ENCODE results near the gene CDC42SE2.

CDC42SE2 gene

GRCh38 chr5:131224387-131225201 lies 39.3 kb upstream of the CDC42SE2 start:
- no peak for TF ChIP-seq EZH2phosphoT487 (IDR thresholded peaks at IDR 0.05; ENCODE audit: borderline replicate concordance)
- TF ChIP-seq CTCF (conservative IDR thresholded peaks at IDR 0.05; ENCODE audit: low read length): no peak
- Histone ChIP-seq H3K9me2 (replicated peaks; ENCODE audit: low read depth, low read length) (no peaks in the 10 kb centered on the region), H3K4me1 (ENCODE audit: insufficient read depth, low read length, poor library complexity, severe bottlenecking) (peaks cover 27% of the 10 kb centered on the region), H3K9ac (ENCODE audit: low read depth, low read length, poor library complexity, severe bottlenecking) (no peak overlapping the region), H3F3A (ENCODE audit: low read depth) (0 out of 2 replicates have a peak, but pooled peaks cover 3% of the 10 kb centered on the region), H3K9me3 (ENCODE audit: insufficient read depth, low read depth, low read length) (no peaks in the 10 kb centered on the region), H3K79me2 (ENCODE audit: insufficient read depth, low read length) (peaks cover 3% of the 10 kb centered on the region; the same call in 1 of the 2 replicates), H2AFZ (ENCODE audit: low read length) (no peak overlapping the region), H3K36me3 (ENCODE audit: insufficient read depth, low read length) (no peaks in the 10 kb centered on the region), H3K4me2 (ENCODE audit: low read depth, low read length, poor library complexity, severe bottlenecking) (peak overlapping the region; percentile 43), H3K4me3 (ENCODE audit: low read length, poor library complexity, severe bottlenecking) (peak overlapping the region; percentile 20), H4K20me1 (ENCODE audit: insufficient read depth, low read length, poor library complexity, severe bottlenecking) (no peaks in the 10 kb centered on the region), H3K27me3 (ENCODE audit: insufficient read depth, low read length, poor library complexity, severe bottlenecking) (no peaks in the 10 kb centered on the region)

GRCh38 chr5:131225282-131225974 lies 38.4 kb upstream of the CDC42SE2 start:
- Histone ChIP-seq H4K20me1 (ENCODE audit: insufficient read depth, low read length, poor library complexity, severe bottlenecking) (no peaks in the 10 kb centered on the region), H3K79me2 (ENCODE audit: insufficient read depth, low read length) (peaks cover 2% of the 10 kb centered on the region; the same call in 1 of the 2 replicates), H3K9ac (ENCODE audit: low read depth, low read length, poor library complexity, severe bottlenecking) (no peak overlapping the region), H3K4me1 (ENCODE audit: insufficient read depth, low read length, poor library complexity, severe bottlenecking) (peaks cover 32% of the 10 kb centered on the region), H3K9me3 (ENCODE audit: insufficient read depth, low read depth, low read length) (no peaks in the 10 kb centered on the region), H3K27me3 (ENCODE audit: insufficient read depth, low read length, poor library complexity, severe bottlenecking) (no peaks in the 10 kb centered on the region), H2AFZ (ENCODE audit: low read length) (no peak overlapping the region), H3K9me2 (replicated peaks; ENCODE audit: low read depth, low read length) (no peaks in the 10 kb centered on the region), H3K4me2 (ENCODE audit: low read depth, low read length, poor library complexity, severe bottlenecking) (no peak overlapping the region), H3F3A (ENCODE audit: low read depth) (0 out of 2 replicates have a peak, but pooled peaks cover 3% of the 10 kb centered on the region), H3K36me3 (ENCODE audit: insufficient read depth, low read length) (no peaks in the 10 kb centered on the region), H3K4me3 (ENCODE audit: low read length, poor library complexity, severe bottlenecking) (no peak overlapping the region)
- TF ChIP-seq EZH2phosphoT487 (IDR thresholded peaks at IDR 0.05; ENCODE audit: borderline replicate concordance): no peak
- TF ChIP-seq CTCF (conservative IDR thresholded peaks at IDR 0.05; ENCODE audit: low read length): no peak

- H4K20me1 ChIP-seq (ENCODE audit: insufficient read depth, low read length, poor library complexity, severe bottlenecking): no peaks in the 10 kb centered on the region
- peaks cover 32% of the 10 kb centered on the region for H3K4me1 ChIP-seq (ENCODE audit: insufficient read depth, low read length, poor library complexity, severe bottlenecking)
- TF ChIP-seq CTCF (conservative IDR thresholded peaks at IDR 0.05; ENCODE audit: low read length): no peak
- no peak for TF ChIP-seq EZH2phosphoT487 (IDR thresholded peaks at IDR 0.05; ENCODE audit: borderline replicate concordance)
- no peaks in the 10 kb centered on the region for H3K9me3 ChIP-seq (ENCODE audit: insufficient read depth, low read depth, low read length)
- H3K79me2 ChIP-seq (ENCODE audit: insufficient read depth, low read length): no peaks in the 10 kb centered on the region
- no peaks in the 10 kb centered on the region for H3K27me3 ChIP-seq (ENCODE audit: insufficient read depth, low read length, poor library complexity, severe bottlenecking)
- no peaks in the 10 kb centered on the region for H3K9me2 ChIP-seq (replicated peaks; ENCODE audit: low read depth, low read length)
- H3K4me2 ChIP-seq (ENCODE audit: low read depth, low read length, poor library complexity, severe bottlenecking): no peak overlapping the region
- no peak overlapping the region for H3K4me3 ChIP-seq (ENCODE audit: low read length, poor library complexity, severe bottlenecking)
- H3K36me3 ChIP-seq (ENCODE audit: insufficient read depth, low read length): no peaks in the 10 kb centered on the region
- H3F3A ChIP-seq (ENCODE audit: low read depth): 0 out of 2 replicates have a peak, but pooled peaks cover 3% of the 10 kb centered on the region
- H3K9ac ChIP-seq (ENCODE audit: low read depth, low read length, poor library complexity, severe bottlenecking): no peak overlapping the region
- H2AFZ ChIP-seq (ENCODE audit: low read length): no peak overlapping the region
Observed at GRCh38 chr5:131226899-131227298, 37.0 kb upstream of the CDC42SE2 start.

Measured in Loucy (cell line).